Stimulated activated CD4-positive, alpha-beta T cell treated with anti-CD3 and anti-CD28 coated beads, TNF-alpha, amount 100 ng/mL, for 48 hours (primary cell): ENCODE results near the gene GPR65.

ENCODE experiments used
- DNase-seq, 3 donors: peaks; one replicate each; pipeline ENCODE4 v3.0.0-alpha.2; 2020; ENCODE audit warnings: low read depth in 3 of 3

Gene GPR65, protein sequence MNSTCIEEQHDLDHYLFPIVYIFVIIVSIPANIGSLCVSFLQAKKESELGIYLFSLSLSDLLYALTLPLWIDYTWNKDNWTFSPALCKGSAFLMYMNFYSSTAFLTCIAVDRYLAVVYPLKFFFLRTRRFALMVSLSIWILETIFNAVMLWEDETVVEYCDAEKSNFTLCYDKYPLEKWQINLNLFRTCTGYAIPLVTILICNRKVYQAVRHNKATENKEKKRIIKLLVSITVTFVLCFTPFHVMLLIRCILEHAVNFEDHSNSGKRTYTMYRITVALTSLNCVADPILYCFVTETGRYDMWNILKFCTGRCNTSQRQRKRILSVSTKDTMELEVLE

GRCh38 chr14:88005050-88005481 lies at the start of gene GPR65:
GPR65 (plus strand) TSS chr14:88005135; CDS start chr14:88010848, 5,713 bp downstream.
- no peak for DNase-seq

DNA sequence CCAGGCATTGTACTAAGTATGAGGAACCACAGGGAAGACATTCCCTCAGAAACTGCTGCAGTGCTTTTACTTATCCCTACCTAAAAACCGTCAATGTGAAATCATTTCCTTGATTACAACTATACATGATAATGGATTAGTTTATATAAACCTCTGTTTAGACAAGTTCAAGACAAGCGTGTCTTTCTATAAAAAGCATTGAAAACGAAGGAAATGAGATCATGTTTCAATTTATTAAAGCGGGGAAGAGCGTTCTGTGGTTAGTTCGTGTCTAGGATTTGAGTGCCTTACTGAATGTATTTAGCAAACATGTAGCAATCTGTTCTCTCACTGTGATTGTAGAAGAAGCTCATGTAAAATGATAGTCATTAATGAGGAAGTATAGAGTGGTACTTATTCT lies 49.4 kb upstream of the GPR65 start:
- DNase-seq = no peak

- DNase-seq = no peak
Observed at GRCh38 chr14:87960013-87960787, 44.7 kb upstream of the GPR65 start.

DNA sequence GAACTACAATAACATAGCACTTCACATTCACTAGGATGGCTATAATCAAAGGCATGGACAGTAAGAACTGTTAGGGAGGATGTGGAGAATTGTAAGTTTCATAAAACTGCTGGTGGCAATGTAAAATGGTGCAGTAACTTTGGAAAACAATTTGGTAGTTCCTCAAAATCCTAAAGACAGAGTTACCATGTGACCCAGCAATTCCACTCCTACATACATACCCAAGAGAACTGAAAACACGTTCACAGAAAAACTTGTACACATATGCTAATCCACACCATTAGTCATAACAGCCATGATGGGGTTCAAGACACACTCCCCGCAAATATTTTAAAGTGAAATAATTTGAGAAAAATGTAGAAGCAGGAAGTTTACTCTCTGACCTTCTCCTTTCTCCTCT lies 43.7 kb upstream of the GPR65 start:
- no peak for DNase-seq

DNA sequence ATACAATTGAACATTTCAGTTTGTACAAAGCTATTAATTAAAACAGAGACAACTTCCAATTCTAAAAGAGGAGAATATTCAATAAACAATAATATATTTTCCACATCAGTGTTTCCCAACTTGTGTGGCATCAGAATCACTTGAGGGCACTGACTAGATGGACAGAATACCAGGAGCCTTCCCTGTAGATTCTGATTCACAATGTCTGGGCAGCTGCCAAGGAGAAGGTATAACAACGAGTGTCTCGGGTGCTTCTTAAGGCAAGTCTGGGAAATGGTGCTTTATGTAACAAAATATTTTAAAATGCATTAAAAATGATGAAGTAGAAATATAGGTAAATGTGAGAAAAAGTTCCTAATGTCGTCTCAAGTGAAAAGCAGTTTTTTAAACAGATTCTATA lies 38.1 kb upstream of the GPR65 start:
- DNase-seq = no peak

GRCh38 chr14:87967496-87967895 lies 37.4 kb upstream of the GPR65 start:
- DNase-seq = no peak

DNA sequence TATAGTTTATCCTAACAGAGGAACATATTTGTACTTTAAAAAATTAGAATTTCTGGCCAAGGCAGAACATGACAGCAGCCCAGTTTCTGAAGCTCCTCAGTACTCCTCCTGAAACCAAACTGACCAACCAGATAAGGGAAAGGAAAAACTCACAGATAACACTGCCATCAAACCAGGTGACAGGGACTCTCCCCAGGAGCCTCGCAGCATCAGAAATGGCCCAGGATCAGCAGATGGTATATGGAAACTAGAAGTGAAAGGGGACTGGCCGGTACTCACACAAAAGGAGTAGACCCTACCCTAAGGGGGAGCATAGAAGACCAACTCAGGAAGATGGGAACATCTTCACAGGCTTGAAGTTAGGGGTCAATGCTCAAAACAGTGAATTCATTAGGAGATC lies 33.9 kb upstream of the GPR65 start:
- DNase-seq = no peak

DNA sequence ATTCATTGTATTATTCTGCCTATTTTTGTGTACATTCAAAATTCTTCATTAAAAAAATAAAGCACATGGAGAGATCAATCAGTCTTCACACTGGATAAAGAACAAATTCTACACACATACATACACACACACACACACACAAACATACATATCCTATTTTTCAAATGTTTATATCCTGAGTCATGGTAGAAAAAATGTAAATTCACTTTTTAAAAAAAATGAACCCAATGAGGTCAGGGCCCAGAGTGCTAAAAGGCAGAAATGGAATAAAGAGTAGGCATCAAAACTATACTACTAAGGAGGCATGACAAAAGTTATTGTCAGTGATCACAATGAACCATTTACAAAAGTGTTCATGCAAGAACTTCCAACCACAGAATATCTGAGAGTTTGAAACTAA lies 29.3 kb upstream of the GPR65 start:
- DNase-seq = no peak

GRCh38 chr14:87979689-87980088 lies 25.2 kb upstream of the GPR65 start:
- DNase-seq = no peak

DNA sequence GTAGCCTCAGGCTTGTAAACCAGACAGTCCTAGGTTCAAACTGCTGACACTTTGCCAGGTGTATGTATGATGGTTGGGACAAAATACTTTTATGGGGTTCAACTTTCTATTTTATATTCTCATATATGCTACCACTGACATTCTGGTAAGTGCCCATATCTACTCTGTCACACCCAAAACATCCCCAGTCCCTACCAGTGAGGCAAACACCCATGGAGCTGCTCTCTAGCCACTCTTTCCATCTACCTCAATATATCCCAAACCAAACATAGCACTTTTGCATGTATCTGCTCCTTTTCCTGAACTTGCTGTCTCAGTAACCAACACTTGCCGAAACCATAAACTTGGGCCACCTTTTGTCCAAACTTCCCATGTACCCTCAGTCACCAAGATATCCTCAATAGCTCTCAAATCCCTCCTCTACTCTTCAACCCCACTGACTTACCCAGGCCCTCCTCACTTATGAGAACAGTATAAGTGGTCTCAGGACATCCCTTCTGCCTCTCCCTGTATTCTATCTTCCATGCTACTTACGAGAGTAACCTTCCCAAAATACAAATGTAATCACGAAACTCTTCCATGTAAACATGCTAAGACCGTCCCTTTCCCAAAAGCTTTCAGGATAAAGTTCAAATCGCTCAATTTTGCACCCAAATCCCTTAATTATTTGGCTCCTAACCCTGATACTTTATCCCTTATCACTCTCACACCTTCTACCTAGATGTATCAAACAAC lies 15.5 kb upstream of the GPR65 start:
- no peak for DNase-seq

DNA sequence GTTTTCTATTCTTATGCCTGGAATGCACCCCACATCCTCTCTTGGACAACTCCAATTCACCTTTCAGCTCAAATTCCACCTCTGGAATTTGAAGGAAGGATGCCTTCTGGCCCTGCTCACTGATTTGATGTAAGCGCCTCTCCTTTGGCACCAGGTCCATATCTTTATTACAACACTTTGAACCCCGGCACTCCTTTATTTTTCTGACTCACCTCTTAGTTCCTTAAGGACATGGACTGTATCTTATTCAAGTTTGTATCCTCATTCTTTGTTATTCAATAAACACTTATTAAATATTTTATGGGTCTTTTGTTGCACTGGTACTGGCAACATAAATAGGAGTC lies 15.0 kb upstream of the GPR65 start:
- no peak for DNase-seq

DNA sequence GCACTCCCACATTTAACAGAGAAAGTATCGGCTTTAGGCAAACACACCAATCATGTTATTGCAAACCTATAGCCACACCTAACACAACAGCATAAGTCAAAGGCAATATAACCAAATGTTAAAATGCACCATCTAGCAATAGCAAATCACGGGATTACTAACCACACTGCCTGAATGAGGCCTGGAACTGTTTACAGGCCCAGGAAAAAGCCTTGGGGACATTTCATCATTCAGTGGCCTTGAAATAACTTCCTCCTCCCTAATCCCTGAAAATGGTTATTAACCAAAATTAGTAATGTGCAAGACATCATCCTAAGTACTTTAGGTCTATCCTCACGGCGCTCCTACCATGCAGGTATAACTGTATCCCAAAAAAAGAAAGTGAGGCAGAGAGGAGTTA lies 14.3 kb upstream of the GPR65 start:
- no peak for DNase-seq

DNA sequence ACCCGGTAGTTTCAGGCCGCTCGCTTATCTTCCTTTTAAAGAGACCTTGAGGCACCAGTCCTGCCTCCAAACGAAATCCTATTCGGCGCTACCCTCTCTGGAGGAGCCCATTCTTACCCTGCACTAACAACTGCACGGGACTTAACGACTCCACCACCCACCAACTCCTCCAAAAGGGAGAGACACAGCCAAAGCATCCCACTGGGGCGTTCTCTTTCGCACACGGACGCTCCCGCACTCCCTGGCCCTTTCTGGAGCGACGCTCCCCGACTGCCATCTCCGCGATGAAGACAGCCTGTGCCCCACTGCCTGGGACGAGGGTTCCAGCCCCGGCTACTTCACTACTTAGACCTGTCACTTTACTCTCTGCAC lies 12.6 kb upstream of the GPR65 start:
- DNase-seq = no peak

DNA sequence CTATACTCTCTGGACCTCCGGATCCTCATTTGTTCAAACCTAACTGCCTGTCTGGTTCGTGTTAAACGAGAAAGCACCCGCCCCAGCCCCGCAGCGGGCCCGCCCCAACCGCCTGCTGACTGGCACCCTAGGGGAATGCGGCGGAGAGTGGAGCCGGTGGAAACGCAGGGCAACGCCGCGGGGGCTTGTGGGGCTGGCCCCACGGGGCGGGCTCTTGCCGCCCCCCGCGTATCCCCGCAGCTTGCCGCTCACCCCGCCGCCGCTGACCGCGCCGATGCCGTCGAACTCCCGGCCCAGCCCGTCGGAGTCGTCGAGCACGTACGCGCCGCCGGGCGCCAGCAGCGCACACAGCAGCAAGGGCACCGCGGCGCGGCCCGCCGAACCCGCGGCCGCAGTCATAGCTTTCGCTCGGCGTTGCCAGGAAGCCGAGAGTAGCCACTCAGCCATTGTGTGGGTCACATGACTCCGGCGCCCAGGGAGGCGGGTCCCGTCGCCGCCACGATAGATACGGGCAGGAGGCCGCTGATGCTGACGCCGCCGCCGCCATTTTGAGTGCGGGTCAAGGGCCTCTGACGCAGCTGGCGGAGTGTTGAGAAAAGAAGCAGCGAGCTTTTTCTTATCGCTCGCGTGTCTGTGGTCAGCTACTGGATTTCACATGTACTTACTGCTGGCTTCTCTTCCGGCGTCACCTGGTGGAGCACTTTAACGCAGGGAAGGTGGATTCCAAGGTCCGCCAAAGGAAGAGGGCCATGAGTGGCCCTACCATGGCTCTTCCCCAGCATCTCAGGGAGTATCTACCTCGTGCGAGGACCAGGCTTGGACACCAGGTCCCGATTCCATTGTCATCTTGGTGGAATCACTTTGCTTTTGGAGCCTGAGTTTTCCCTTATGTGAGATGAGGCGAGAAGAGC lies 12.0 kb upstream of the GPR65 start, which contains the start of gene GALC:
TSS of gene GALC (minus strand) at position 465 of the 911 bp plus-strand sequence. CDS start at position 447, 18 bp downstream.
- peak; percentile 91 to 95 (median 91) for DNase-seq

GRCh38 chr14:87994974-87995373 lies 10.0 kb upstream of the GPR65 start:
- DNase-seq = no peak

DNA sequence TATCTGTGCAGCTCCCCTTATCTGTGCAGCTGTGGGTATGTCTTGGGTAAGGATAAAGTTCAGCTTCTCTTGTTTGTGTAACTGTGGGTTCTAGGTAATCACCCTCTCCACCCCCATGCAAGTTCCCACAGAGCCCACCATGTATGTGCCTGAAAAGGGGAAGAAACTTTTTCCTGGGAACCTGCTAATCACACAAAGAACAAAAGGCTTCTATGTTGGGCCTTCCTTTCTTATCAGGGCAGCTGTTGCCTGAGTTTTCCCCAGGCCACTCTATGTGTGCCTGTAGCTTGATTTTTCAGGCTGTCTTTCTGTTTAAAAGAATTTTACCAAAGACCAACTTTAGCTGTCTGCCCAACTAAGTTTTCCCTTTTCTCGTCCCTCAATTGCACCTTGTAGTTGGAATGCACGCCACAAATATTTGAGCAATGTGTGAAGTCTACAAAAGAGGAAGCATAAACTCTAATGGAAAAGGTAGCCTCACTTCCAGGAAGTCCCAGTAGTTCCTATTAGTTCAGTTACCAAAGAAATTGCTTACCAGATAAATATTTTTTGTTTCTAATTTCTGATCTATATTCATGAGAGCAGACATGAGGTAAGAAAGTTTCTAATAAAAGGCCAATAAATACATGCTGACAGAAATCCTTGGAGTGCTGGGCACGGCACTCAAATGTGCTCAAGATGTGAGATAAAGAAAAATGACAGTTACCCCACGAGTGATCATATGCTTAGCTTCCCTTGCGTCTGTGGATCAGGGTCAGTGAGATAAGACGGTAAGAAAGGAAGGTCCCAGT lies 9.2 kb upstream of the GPR65 start:
- DNase-seq = no peak

GRCh38 chr14:87996291-87996592 lies 8.7 kb upstream of the GPR65 start:
- no peak for DNase-seq

DNA sequence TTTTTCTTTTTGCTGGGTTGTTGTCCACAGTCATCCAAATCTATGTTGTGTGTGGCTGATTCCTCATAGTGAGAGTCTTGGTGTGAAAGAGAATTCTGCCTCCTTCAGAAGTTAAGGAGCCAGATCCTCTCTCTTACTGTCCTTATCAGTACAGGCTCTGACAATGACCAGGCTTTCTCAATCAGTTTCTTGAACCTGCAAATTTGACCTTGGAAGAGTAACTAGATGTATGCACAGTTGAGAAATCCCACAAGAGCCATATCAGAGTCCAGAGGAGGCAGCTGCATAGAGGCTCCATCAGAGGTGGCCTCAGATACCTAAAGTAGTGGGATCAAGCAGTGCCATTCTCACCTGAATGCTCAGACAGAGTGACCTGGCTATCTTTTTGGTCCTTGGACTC lies 6.5 kb upstream of the GPR65 start:
- no peak for DNase-seq

DNA sequence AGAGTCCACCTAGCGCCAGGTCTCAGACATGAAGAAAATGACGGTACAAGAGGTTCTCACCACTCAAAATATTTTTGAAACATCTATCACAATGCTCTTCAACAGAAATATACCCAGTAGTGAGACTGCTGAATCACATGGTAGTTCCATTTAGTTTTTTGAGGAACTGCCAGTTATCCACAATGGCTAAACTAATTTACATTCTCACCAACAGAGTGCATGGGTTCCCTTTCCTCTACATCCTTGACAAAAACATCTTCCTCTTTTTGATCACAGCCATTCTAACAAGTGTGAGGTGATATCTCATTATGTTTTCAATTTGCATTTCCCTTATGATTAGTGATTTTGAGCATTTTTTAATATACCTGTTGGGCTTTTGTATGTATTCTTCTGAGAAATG lies 5.7 kb upstream of the GPR65 start:
- DNase-seq = no peak

GRCh38 chr14:88002421-88003075 lies 2.4 kb upstream of the GPR65 start:
- DNase-seq = no peak
